SK-N-SH (cell line): ENCODE data around the gene TBC1D13.

Experiments used
- CHD2 ChIP-seq: fragments of 150-350 bp; IDR thresholded peaks from 2 replicates; pipeline ENCODE4 v1.6.1; 2018; ENCODE audit warnings: low read length; ENCODE audit not compliant: partially characterized antibody
- EZH2phosphoT487 ChIP-seq: fragments of 200-600 bp; sonication (generic); IDR thresholded peaks from 2 replicates; pipeline ENCODE4 v1.6.1; 2017; ENCODE audit warnings: low read depth, mixed run types, mild to moderate bottlenecking, antibody characterized with exemption, moderate library complexity, borderline replicate concordance
- FOXM1 ChIP-seq: IDR thresholded peaks from 2 replicates; pipeline ENCODE4 v1.4.0; 2012; ENCODE audit warnings: low read depth, mild to moderate bottlenecking
- NFIC ChIP-seq: IDR thresholded peaks from 2 replicates; pipeline ENCODE4 v1.4.0; 2012; ENCODE audit warnings: borderline replicate concordance
- POLR2AphosphoS5 ChIP-seq: IDR thresholded peaks from 2 replicates; pipeline ENCODE4 v1.6.1; 2012; ENCODE audit warnings: low read depth, low read length
- TAF1 ChIP-seq: IDR thresholded peaks from 2 replicates; pipeline ENCODE4 v1.6.1; 2012; ENCODE audit warnings: low read depth, mild to moderate bottlenecking, low read length, moderate library complexity, borderline replicate concordance
- USF2 ChIP-seq: fragments of 150-350 bp; IDR thresholded peaks from 2 replicates; pipeline ENCODE4 v1.6.1; 2017; ENCODE audit warnings: antibody characterized with exemption, low read length, low read depth, borderline replicate concordance

DNA sequence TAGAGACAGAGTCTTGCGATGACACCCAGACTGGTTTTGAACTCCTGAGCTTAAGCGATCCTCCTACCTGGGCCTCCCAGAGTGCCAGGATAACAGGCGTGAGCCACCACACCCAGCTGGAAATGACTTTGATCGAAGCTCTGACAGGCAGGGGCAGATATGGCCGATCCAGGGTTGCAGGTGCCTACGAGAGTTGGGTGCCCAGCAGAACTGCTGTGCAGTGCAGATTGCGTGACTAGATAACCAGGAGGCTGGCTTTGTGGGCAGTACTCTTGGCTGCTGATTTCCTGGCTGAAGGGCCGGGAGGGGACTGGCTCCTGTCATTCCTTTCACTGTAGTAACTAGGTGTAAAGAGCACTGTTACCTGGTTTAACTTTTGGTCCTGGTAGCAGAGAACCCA lies 11.8 kb downstream of the TBC1D13 start:
- TF ChIP-seq FOXM1 (no peak), USF2 (no peak), TAF1 (no peak), POLR2AphosphoS5 (no peak), EZH2phosphoT487 (no peak), NFIC (no peak), CHD2 (no peak)
